NCI-H82 treated with DMSO at 0.1 percent for 48 hours (cell line): ENCODE results near the gene MRPL43.

Experiments used
- DNase-seq: peaks from one replicate; lab custom pipeline; 2025; ENCODE audit not compliant: unreplicated experiment; lab: John Stamatoyannopoulos, UW

MRPL43 gene

DNA sequence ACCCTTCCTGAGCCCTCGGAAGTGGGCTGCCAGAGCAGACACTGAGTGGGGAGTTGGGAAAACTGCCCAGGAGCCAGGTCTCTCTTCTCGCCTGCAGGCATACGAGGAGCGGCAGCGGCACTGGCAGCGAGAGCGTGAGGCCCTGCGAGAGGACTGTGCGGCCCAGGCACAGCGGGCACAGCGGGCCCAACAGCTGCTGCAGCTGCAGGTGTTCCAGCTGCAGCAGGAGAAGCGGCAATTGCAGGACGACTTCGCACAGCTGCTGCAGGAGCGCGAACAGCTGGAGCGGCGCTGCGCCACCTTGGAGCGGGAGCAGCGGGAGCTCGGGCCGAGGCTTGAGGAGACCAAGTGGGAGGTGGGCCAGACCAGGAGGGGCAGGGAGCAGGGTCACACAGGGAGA, 18.1 kb upstream of the MRPL43 start:
- DNase-seq, result no peak

GRCh38 chr10:101003639-101004206, 16.4 kb upstream of the MRPL43 start:
- DNase-seq, result no peak

DNA sequence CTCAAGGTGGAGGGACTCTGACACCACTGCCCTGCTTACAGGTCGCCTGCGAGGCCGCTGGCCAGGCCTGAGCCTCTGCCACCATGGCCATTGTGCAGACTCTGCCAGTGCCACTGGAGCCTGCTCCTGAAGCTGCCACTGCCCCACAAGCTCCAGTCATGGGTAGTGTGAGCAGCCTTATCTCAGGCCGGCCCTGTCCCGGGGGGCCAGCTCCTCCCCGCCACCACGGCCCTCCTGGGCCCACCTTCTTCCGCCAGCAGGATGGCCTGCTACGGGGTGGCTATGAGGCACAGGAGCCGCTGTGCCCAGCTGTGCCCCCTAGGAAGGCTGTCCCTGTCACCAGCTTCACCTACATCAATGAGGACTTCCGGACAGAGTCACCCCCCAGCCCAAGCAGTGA, 15.2 kb upstream of the MRPL43 start:
- no peak for DNase-seq

DNA sequence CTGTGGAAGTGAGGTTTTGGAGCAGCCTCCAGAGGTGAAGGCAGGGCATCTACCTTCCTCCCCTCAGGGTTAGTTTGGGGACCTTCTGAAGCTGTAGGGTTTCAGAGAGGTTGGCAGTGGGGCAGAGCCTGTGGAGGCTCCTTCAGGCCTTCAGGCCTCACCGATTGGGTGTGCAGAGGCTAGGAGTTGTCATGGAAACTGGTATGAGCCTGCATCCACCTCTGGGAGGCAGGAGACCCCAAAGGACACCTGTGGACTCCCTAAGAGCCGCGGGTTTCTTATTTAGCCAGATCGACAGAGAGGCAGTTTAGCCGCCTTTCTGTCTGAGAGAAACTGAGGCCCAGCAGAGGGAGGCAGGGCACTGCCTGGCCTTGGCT, 14.3 kb upstream of the MRPL43 start:
- no peak for DNase-seq

- no peak for DNase-seq
Measured at GRCh38 chr10:101000915-101001658, 13.8 kb upstream of the MRPL43 start.

DNA sequence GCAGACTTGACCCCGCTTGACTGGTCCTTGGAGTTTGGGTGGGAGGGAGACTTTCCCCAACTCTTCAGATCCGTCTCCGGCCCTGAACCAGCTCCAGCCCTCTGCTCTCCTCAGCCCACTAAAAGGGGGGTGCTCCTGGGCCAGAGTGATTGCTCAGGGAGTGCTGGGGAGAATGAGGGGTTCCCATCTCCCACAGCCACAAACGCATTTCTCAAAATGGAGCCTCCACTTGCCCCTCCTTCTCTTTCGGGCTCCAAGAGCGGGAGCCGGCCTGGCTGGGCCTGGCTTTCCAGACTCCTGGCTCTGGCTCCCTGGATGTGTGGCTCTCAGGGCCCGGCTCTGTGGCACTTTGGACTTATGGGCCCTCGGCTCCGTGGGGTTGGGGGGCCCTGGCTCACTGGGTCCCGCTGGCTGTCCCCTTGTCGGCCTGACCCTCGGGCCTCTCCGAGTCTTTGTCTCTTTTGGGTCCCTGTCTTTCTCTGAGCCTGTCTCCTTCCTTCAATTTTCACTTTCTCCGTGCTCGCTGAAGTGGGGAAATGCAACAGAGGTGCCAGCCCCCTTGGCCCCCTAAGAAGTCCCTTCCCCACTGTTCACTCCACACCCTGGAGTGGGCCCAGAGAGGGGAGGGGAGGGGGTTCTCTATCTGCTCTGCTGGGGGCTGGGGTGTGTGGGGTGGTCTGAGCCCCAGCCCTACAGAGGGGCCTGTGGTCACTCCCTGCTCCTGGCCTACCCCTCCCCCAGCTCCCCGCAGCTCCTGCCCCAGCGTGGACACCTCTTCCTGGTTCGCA, 13.0 kb upstream of the MRPL43 start:
- no peak for DNase-seq

DNA sequence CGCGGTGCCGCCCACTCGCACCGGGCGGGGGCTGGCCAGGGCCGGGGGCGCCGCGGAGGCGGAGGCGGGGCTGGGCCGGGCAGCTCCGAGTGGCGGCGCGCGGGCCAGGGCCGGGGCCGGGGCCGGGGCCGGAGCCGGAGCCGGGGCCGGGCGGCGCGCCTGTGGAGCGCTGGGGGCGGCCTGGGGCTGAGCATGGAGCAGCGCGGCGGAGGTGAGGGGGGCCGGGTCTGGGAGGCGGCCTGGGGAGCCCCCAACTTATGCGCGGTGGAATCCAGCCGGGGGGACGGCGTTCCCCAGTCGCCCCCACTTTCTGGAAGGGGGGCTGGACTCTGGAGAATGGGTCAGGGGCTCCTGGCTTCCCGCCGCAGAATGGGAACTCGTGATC, 12.4 kb upstream of the MRPL43 start, which contains the start of gene LZTS2:
Gene LZTS2, plus strand, starts transcription at position 67 of the 385 bp plus-strand sequence. CDS start 2,731 bp downstream, outside the sequence.
- no peak for DNase-seq

GRCh38 chr10:100998991-100999741, 11.9 kb upstream of the MRPL43 start:
- DNase-seq, result peak; percentile 17

GRCh38 chr10:100998183-100998990, 11.1 kb upstream of the MRPL43 start:
- DNase-seq, result peak; percentile 68

DNA sequence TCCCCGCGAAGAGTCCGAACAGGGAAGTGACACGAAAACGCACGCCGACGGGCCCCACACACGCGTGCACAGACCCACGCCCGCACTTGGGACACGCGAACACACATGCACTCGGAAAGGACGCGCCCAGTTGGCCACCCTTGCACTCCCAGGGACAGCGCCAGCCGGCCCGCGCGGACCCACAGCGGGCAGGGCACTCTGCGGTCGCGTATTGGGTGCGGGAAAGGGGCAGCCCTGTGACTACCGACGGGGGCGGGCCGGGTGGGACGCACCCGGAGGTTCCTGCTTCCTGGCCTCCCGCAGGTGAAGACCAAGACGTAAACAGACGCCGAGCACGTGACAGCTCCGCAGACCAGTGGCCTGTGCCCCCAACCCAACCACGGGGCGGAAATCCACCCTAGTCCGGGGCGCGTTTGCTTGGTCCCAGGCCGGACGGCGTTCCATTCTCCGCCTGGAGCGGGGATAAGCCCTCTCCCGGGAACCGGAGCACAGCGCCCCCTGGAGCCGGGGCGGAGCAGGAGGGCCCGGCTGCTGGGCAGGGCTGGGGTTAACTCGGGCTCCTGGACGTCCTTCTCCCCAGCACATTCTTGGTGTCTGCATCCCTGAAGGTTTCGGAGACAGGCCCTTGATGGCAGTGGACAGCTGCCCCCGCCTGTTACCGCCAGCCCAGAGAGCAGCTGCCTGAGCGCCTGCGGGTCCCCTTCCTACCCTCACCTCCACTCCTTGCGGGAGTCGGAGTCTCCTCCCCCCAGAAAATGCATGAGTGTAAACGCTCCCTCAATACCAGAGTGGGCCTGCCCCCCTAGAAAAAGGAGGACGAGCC, 10.3 kb upstream of the MRPL43 start:
- peak; percentile 39 for DNase-seq

- DNase-seq, result peak; percentile 7
Measured at GRCh38 chr10:100996678-100997359, 9.5 kb upstream of the MRPL43 start.

GRCh38 chr10:100995181-100995580, 7.9 kb upstream of the MRPL43 start:
- peak; percentile 35 for DNase-seq

GRCh38 chr10:100993986-100994708, 6.8 kb upstream of the MRPL43 start:
- DNase-seq, result no peak

DNA sequence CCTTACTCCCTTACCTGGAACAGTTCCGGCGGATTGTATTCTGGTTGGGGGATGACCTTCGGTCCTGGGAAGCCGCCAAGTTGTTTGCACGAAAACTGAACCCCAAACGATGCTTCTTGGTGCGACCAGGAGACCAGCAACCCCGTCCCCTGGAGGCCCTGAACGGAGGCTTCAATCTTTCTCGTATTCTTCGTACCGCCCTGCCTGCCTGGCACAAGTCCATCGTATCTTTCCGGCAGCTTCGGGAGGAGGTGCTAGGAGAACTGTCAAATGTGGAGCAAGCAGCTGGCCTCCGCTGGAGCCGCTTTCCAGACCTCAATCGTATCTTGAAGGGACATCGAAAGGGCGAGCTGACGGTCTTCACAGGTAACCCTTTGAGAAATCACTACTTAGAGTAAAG, 1.8 kb upstream of the MRPL43 start:
- DNase-seq, result no peak

DNA sequence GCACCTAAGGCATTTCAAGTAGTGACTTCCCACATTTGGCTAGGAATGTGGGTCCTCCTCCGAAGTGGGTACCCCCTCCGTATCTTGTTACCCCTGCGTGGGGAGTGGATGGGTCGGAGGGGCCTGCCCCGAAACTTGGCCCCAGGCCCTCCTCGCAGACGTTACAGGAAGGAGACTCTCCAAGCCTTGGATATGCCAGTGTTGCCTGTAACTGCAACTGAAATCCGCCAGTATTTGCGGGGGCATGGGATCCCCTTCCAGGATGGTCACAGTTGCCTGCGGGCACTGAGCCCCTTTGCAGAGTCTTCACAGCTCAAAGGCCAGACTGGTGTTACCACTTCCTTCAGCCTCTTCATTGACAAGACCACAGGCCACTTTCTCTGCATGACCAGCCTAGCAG, 869 bp upstream of the MRPL43 start:
- DNase-seq, result no peak

GRCh38 chr10:100987685-100988049, 370 bp upstream of the MRPL43 start:
- no peak for DNase-seq

GRCh38 chr10:100986623-100986951, 710 bp downstream of the MRPL43 start:
- DNase-seq, result no peak

- no peak for DNase-seq
Measured at GRCh38 chr10:100985336-100985735, 2.0 kb downstream of the MRPL43 start.
